GM12878 (cell line): ENCODE results near the gene ITGA8. TPM values are rescaled to one million over a fixed set of nuclear protein-coding genes. Genes with fewer than 3 reads are reported as not detected.

ENCODE experiments used
- ATAC-seq: fragments of 200-7000 bp; cut with Tn5 transposase; 3 replicates; pipeline ENCODE4 v1.9.1; 2020; ENCODE audit warnings: mild to moderate bottlenecking, moderate library complexity
- BruUV-seq: library from RNA; stranded (reverse); fragments of 400-500 nt; replicated peaks from 2 replicates; lab custom pipeline; 2021; lab: Mats Ljungman, UMichigan
- CTCF ChIA-PET: fragments of 300-600 bp; sonication (Branson Sonifier 250); formaldehyde crosslinking; extraction: SDS; loops from one replicate; lab custom pipeline; 2021; ENCODE audit warnings: inconsistent platforms; lab: Yijun Ruan, JAX
- POLR2A ChIA-PET: fragments of 350-600 bp; formaldehyde crosslinking; extraction: SDS; loops from one replicate; lab custom pipeline; 2021; ENCODE audit warnings: inconsistent platforms; lab: Charles Lee
- RAD21 ChIA-PET: fragments of 300-600 bp; sonication (Branson Sonifier 250); formaldehyde crosslinking; loops from one replicate; lab custom pipeline; 2023; ENCODE audit warnings: antibody characterized with exemption; ENCODE audit not compliant: unreplicated experiment; lab: Charles Lee
- SMC1A ChIA-PET: fragments of 300-600 bp; sonication (Branson Sonifier 250); formaldehyde crosslinking; loops from one replicate; lab custom pipeline; 2023; ENCODE audit not compliant: unreplicated experiment, uncharacterized antibody; lab: Charles Lee
- DNase-seq: peaks from one replicate; pipeline ENCODE4 v3.0.0-alpha.2; 2011; ENCODE audit warnings: low read depth, low spot score
- FAIRE-seq: peaks from 3 replicates; lab custom pipeline; 2011; peaks lifted over from hg19 to GRCh38; lab: Jason Lieb, UNC
- H2AFZ ChIP-seq: 2 replicates; pipeline ENCODE4 v1.6.0; 2011; ENCODE audit warnings: low read depth, low read length, control low read depth; ENCODE audit not compliant: control insufficient read depth
- H3K27ac ChIP-seq: 2 replicates; pipeline ENCODE4 v1.5.1; 2011; ENCODE audit warnings: control low read depth; ENCODE audit not compliant: control insufficient read depth, insufficient read depth
- H3K27me3 ChIP-seq, 2 experiments: replicated peaks in 1 of 2; 2 replicates each; pipeline versions ENCODE4 v1.6.0 to v1.6.1; 2011; ENCODE audit warnings: low read length in 1 of 2; ENCODE audit not compliant: control insufficient read depth in 2 of 2, insufficient read depth in 2 of 2
- H3K36me3 ChIP-seq, 2 experiments: 2 replicates each; pipeline ENCODE4 v1.5.1; 2011; ENCODE audit warnings: low read length in 1 of 2; ENCODE audit not compliant: control insufficient read depth in 2 of 2, insufficient read depth in 2 of 2
- H3K4me1 ChIP-seq: 2 replicates; pipeline ENCODE4 v1.6.1; 2011; ENCODE audit warnings: mild to moderate bottlenecking, low read length, moderate library complexity, mixed read lengths; ENCODE audit not compliant: control insufficient read depth, insufficient read depth
- H3K4me2 ChIP-seq: 2 replicates; pipeline ENCODE4 v1.6.0; 2011; ENCODE audit warnings: control low read depth; ENCODE audit not compliant: control insufficient read depth, insufficient read depth
- H3K4me3 ChIP-seq: fragments of 200-600 bp; sonication (generic); 2 replicates; pipeline ENCODE4 v1.5.1; 2016
- H3K79me2 ChIP-seq: 2 replicates; pipeline ENCODE4 v1.6.0; 2011; ENCODE audit warnings: low read length; ENCODE audit not compliant: control insufficient read depth, insufficient read depth
- H3K9ac ChIP-seq: 2 replicates; pipeline ENCODE4 v1.8.0; 2011; ENCODE audit warnings: low read length, control low read depth, mixed read lengths; ENCODE audit not compliant: control insufficient read depth, insufficient read depth
- H3K9me3 ChIP-seq: replicated peaks from 3 replicates; pipeline ENCODE4 v1.5.1; 2011; ENCODE audit warnings: mild to moderate bottlenecking, low read length; ENCODE audit not compliant: control insufficient read depth, insufficient read depth
- H4K20me1 ChIP-seq: 2 replicates; pipeline ENCODE4 v1.6.0; 2011; ENCODE audit not compliant: control insufficient read depth, insufficient read depth
- BACH1 ChIP-seq: fragments of 450-650 bp; IDR thresholded peaks from 2 replicates; pipeline ENCODE4 v1.6.1; 2017; ENCODE audit warnings: mild to moderate bottlenecking, borderline replicate concordance
- BMI1 ChIP-seq: fragments of 450-650 bp; IDR thresholded peaks from 2 replicates; pipeline ENCODE4 v1.6.1; 2016; ENCODE audit warnings: mild to moderate bottlenecking, moderate library complexity, borderline replicate concordance
- CBFB ChIP-seq: IDR thresholded peaks from 2 replicates; pipeline ENCODE4 v1.6.1; 2016; ENCODE audit warnings: antibody characterized with exemption, low read depth
- CBX5 ChIP-seq: sonication (generic); IDR thresholded peaks from 2 replicates; pipeline ENCODE4 v1.6.1; 2016; ENCODE audit warnings: low read depth, moderate library complexity, mild to moderate bottlenecking, inconsistent platforms
- ESRRA ChIP-seq: IDR thresholded peaks from 2 replicates; pipeline ENCODE4 v1.6.1; 2012; ENCODE audit warnings: mild to moderate bottlenecking, low read length, improper control_type of control experiment
- GATAD2B ChIP-seq: fragments of 450-650 bp; conservative IDR thresholded peaks from 2 replicates; pipeline ENCODE4 v1.6.1; 2017; ENCODE audit warnings: low read depth, mild to moderate bottlenecking, moderate library complexity
- HDAC2 ChIP-seq: fragments of 200-600 bp; sonication (generic); IDR thresholded peaks from 2 replicates; pipeline ENCODE4 v1.6.1; 2017
- MEF2B ChIP-seq: fragments of 450-650 bp; IDR thresholded peaks from 2 replicates; pipeline ENCODE4 v1.6.1; 2018; ENCODE audit warnings: mild to moderate bottlenecking, moderate library complexity; ENCODE audit not compliant: partially characterized antibody, poor library complexity, severe bottlenecking
- NFIC ChIP-seq: IDR thresholded peaks from 2 replicates; pipeline ENCODE4 v1.6.1; 2012; ENCODE audit warnings: low read depth, mild to moderate bottlenecking, inconsistent platforms, low read length, moderate library complexity
- NFYB ChIP-seq: IDR thresholded peaks from 2 replicates; pipeline ENCODE4 v1.6.1; 2011; ENCODE audit warnings: low read depth, mild to moderate bottlenecking, low read length, improper control_type of control experiment, moderate library complexity; ENCODE audit not compliant: insufficient read depth
- NR2F1 ChIP-seq: fragments of 450-650 bp; conservative IDR thresholded peaks from 2 replicates; pipeline ENCODE4 v1.6.1; 2017; ENCODE audit warnings: mild to moderate bottlenecking
- NRF1 ChIP-seq: conservative IDR thresholded peaks from 2 replicates; pipeline ENCODE4 v1.6.1; 2011; ENCODE audit warnings: mild to moderate bottlenecking, low read depth, low read length, improper control_type of control experiment
- RBBP5 ChIP-seq: fragments of 200-600 bp; sonication (generic); conservative IDR thresholded peaks from 2 replicates; pipeline ENCODE4 v1.6.1; 2016
- SREBF1 ChIP-seq: IDR thresholded peaks from 2 replicates; pipeline ENCODE4 v1.6.1; 2012; ENCODE audit warnings: mild to moderate bottlenecking, low read length
- SUPT20H ChIP-seq: IDR thresholded peaks from 2 replicates; pipeline ENCODE4 v1.6.1; 2011; ENCODE audit warnings: low read depth, mild to moderate bottlenecking, low read length, moderate library complexity, borderline replicate concordance; ENCODE audit not compliant: control insufficient read depth
- TAF1 ChIP-seq: IDR thresholded peaks from 2 replicates; pipeline ENCODE4 v1.6.1; 2011; ENCODE audit warnings: mild to moderate bottlenecking, low read depth, low read length, borderline replicate concordance
- TCF3 ChIP-seq: IDR thresholded peaks from 2 replicates; pipeline ENCODE4 v1.6.1; 2012; ENCODE audit warnings: low read depth, mild to moderate bottlenecking, low read length, borderline replicate concordance; ENCODE audit not compliant: insufficient read depth
- ZBED1 ChIP-seq: IDR thresholded peaks from 2 replicates; pipeline ENCODE4 v1.6.1; 2016; ENCODE audit warnings: borderline replicate concordance
- WGBS: methylation state at CpG from one replicate; pipeline ENCODE4 v1.1.6; 2016; ENCODE audit warnings: low lambda C conversion rate; ENCODE audit not compliant: insufficient replicate concordance, insufficient coverage; ENCODE audit errors: missing lambda C conversion rate; 5-methylcytosine and 5-hydroxymethylcytosine counted together
- in situ Hi-C: fragments of 300-500 bp; cut with MboI; formaldehyde crosslinking; loops from 9 replicates; pipeline ENCODE4 v1.14.3; 2018; ENCODE audit warnings: mixed read lengths
- intact Hi-C: fragments of 100-400 bp; cut with micrococcal nuclease; formaldehyde crosslinking; loops from one replicate; pipeline ENCODE4 v1.14.2; 2022; ENCODE audit not compliant: unreplicated experiment
- polyA plus RNA-seq, 11 experiments: library from polyadenylated mRNA; depleted of rRNA in 4 of 11; unstranded in 6 of 11; stranded (reverse) in 5 of 11; fragments of >200 nt; fragmentation: Nextera tagmentation in 4 of 11; fragmentation: Illumina TruSeq in 1 of 11; extraction: Ambion mirVana in 4 of 11; extraction: Trizol in 1 of 11; gene quantifications; 1 replicate in 1 of 11; 2 replicates in 10 of 11; pipeline versions ENCODE4 v1.2.1 to v1.2.3, GENCODE V29; 2011 to 2016; ENCODE audit warnings: inconsistent platforms in 2 of 11, missing spikeins in 2 of 11, low read depth in 1 of 11
- total RNA-seq, 4 experiments: library from RNA; depleted of rRNA in 3 of 4; stranded (reverse); fragments of >200 nt in 3 of 4; fragmentation: Illumina TruSeq in 1 of 4; extraction: Trizol in 1 of 4; gene quantifications; 2 replicates each; pipeline versions ENCODE4 v1.2.1 to v1.2.3, GENCODE V29; 2013 to 2021
- TF ChIP-seq, protein P1 (sequence below): fragments of 450-650 bp; formaldehyde crosslinking; IDR thresholded peaks from 2 replicates; pipeline ENCODE4 v1.4.0; 2022; ENCODE audit warnings: mild to moderate bottlenecking, moderate library complexity

Gene ITGA8
- total and polyA plus RNA-seq, 10 of the 15 experiments (the other 5 are each of a cell fraction or from before 2014, with no cell fraction given) = 0.03 TPM; not detected in 9

DNA sequence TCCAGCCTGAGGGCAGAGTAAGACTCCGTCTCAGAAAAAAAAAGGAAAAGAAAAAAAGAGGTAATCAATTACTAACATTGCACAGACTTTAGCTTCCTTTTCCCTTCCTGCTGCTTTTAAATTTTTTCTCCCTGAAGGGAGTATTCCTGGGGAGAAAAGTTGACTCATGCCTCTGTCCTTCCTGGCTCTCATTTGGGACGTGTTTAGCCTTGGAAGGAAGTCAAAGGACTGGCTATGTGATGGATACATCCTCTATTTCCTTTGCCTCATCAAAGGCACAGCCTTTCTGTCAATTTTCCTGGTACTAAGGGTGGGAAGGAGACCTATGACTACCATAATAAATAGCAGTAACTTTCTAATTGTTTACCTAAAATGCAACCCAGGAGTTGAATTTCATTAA is 77.6 kb downstream of the ITGA8 start:
- BruUV-seq = no TSS peak
- no peak for FAIRE-seq
- 0% methylated on average over 2 of the region's 2 CpGs for WGBS

DNA sequence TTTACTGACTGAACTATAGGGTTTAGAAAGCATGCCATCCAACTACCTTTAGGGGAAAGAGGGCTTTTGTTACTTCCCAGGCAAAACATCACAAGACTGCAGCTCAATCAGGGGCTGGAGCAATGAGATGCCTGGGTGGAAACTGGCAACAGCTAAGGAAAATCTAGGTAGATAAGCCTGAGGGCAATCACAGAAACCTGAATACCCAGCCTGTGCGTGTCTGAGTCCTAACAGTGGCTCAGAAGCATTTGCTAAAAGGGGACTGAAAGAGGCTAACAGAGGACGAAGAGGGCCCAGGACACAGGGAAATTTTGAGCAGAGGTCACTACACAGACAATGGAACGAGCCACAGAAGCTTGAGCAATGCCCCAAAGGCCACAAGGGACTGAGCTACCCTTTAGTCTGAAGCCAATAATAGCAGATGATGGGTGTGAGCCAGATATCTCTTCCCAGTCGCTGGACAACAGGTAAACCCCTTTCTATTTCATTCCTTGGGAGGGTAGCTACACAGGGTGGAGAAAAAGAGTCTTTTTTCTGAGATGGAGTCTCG is 79.1 kb downstream of the ITGA8 start:
- no peak for FAIRE-seq
- no peaks in the 10 kb centered on the region for H3K4me1 ChIP-seq
- no peak overlapping the region for H3K27ac ChIP-seq
- ATAC-seq = no peak
- H2AFZ ChIP-seq = no peak overlapping the region
- WGBS = 3% methylated on average over 5 of the region's 5 CpGs
- ChIA-PET POLR2A (interaction anchor here (0.6 kb wide), 1 partner anchor 31 kb away, joined by 3 read pairs; no protein-coding TSS in a partner anchor), RAD21 (no interaction called here), CTCF (no interaction called here), SMC1A (no interaction called here)
- no TSS peak for BruUV-seq
- in situ Hi-C loops = no loop called here
- no peak for DNase-seq
- H4K20me1 ChIP-seq = no peaks in the 10 kb centered on the region
- no peak for TF ChIP-seq GATAD2B
- TF ChIP-seq, protein P1, sequence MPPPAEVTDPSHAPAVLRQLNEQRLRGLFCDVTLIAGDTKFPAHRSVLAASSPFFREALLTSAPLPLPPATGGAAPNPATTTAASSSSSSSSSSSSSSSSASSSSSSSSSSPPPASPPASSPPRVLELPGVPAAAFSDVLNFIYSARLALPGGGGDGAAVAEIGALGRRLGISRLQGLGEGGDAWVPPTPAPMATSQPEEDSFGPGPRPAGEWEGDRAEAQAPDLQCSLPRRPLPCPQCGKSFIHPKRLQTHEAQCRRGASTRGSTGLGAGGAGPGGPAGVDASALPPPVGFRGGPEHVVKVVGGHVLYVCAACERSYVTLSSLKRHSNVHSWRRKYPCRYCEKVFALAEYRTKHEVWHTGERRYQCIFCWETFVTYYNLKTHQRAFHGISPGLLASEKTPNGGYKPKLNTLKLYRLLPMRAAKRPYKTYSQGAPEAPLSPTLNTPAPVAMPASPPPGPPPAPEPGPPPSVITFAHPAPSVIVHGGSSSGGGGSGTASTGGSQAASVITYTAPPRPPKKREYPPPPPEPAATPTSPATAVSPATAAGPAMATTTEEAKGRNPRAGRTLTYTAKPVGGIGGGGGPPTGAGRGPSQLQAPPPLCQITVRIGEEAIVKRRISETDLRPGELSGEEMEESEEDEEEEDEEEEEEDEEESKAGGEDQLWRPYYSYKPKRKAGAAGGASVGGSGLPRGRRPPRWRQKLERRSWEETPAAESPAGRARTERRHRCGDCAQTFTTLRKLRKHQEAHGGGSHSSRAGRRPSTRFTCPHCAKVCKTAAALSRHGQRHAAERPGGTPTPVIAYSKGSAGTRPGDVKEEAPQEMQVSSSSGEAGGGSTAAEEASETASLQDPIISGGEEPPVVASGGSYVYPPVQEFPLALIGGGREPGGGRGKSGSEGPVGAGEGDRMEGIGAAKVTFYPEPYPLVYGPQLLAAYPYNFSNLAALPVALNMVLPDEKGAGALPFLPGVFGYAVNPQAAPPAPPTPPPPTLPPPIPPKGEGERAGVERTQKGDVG (CRISPR knock-in tag) = no peak
- H3K4me2 ChIP-seq = no peak overlapping the region
- H3K4me3 ChIP-seq = no peak overlapping the region
- no peaks in the 10 kb centered on the region for H3K79me2 ChIP-seq
- H3K9ac ChIP-seq = no peak overlapping the region
- H3K9me3 ChIP-seq = no peaks in the 10 kb centered on the region
- H3K27me3 ChIP-seq = no peaks in the 10 kb centered on the region
- intact Hi-C loops = no loop called here
- no peaks in the 10 kb centered on the region for H3K36me3 ChIP-seq

More for the DNA sequence above, 77.6 kb downstream of the ITGA8 start:
- intact Hi-C loops = no loop called here
- ChIA-PET CTCF (no interaction called here), RAD21 (no interaction called here), POLR2A (no interaction called here), SMC1A (no interaction called here)
- Histone ChIP-seq H3K27ac (no peak overlapping the region), H2AFZ (no peak overlapping the region), H3K9ac (no peak overlapping the region), H3K9me3 (no peaks in the 10 kb centered on the region), H3K4me2 (no peak overlapping the region), H4K20me1 (no peaks in the 10 kb centered on the region), H3K27me3 (no peaks in the 10 kb centered on the region), H3K4me1 (no peaks in the 10 kb centered on the region), H3K36me3 (no peaks in the 10 kb centered on the region), H3K4me3 (no peak overlapping the region), H3K79me2 (no peaks in the 10 kb centered on the region)
- in situ Hi-C loops = no loop called here
- no peak for DNase-seq
- no peak for TF ChIP-seq NFIC
- no peak for TF ChIP-seq ESRRA
- TF ChIP-seq SUPT20H = no peak
- TF ChIP-seq RBBP5 = no peak
- TF ChIP-seq NFYB = no peak
- TF ChIP-seq BMI1 = no peak
- no peak for TF ChIP-seq ZBED1
- no peak for TF ChIP-seq SREBF1
- TF ChIP-seq BACH1 = no peak
- TF ChIP-seq NRF1 = no peak
- no peak for TF ChIP-seq NR2F1
- TF ChIP-seq MEF2B = no peak
- TF ChIP-seq TAF1 = no peak
- no peak for TF ChIP-seq HDAC2
- no peak for TF ChIP-seq TCF3
- no peak for TF ChIP-seq CBFB
- TF ChIP-seq CBX5 = no peak
- ATAC-seq = no peak
